Measurements from ENCODE around the gene AGO3.

The AGO3 gene

DNA sequence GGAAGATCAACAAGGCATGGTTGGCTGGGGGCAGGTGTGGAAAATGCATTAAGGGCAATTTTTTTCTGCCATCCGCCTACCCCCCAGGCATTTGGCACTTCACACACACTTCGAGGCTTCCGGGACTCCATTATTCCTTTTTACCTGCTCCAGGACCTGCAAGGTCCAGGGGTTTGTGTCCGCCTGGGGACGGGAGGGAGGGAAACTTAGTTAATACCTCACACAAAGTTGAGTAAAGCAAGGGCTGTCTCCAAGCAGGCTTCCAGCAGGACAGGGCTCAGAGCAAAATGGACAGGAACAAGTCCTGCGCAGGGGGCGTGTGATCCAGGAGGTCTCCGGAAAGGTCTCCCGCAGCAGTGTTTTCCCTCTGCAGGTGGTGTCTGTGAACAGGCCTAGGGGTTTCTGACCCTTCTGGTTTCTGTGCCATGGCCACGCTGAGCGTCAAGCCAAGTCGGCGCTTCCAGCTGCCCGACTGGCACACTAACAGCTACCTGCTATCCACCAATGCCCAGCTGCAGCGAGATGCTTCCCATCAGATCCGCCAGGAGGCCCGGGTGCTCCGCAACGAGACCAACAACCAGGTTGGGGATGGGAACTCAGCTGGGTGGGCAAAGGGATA, 153.7 kb downstream of the AGO3 start:
- no peak for DNase-seq

DNA sequence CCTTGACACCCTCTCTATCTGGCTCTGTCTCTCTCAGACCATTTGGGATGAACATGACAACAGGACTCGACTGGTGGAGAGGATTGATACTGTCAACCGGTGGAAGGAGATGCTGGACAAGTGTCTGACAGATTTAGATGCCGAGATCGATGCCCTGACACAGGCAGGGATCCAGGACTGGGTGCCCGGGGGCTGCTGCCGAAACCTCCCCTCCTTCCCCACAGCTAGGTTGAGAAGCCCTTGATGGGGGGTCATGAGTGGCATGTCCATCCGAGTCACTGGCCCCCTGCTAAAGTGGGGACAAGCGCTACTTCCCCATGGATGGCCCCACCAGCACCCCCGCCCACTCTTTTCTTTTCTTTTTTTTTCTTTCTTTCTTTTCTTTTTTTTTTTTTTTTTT, 154.2 kb downstream of the AGO3 start:
- DNase-seq = no peak

DNA sequence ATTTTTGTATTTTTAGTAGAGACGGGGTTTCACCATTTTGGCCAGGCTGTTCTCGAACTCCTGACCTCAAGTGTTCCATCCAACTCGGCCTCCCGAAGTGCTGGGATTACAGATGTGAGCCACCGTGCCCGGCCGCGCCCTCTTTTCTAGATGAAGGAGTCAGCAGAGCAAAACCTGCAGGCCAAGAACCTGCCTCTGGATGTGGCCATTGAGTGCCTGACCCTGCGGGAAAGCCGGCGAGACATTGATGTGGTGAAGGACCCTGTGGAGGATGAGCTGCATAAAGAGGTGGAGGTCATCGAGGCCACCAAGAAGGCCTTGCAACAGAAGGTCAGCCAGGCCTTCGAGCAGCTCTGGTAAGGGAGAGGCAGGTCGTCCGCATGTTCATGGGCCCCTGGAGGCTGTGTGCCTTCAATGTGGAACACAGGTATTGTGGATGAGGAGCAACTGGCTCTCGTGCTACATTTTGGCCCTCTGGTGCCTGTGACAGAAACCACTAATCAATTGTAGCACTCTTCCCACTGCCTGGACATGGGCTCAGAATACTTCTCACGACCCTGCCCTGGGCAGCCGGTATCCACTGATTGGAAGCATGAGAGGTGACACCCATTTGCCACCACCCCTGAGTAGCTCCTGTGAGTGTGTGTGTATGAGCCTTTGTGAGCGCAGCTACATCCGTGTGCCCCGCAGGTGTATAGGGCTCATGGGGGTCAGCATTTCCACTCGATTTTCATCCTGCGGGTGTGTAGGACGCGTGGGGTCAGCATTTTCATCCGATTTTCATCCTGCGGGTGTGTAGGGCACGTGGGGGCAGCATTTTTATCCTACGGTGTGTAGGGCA, 155.0 kb downstream of the AGO3 start:
- no peak for DNase-seq

DNA sequence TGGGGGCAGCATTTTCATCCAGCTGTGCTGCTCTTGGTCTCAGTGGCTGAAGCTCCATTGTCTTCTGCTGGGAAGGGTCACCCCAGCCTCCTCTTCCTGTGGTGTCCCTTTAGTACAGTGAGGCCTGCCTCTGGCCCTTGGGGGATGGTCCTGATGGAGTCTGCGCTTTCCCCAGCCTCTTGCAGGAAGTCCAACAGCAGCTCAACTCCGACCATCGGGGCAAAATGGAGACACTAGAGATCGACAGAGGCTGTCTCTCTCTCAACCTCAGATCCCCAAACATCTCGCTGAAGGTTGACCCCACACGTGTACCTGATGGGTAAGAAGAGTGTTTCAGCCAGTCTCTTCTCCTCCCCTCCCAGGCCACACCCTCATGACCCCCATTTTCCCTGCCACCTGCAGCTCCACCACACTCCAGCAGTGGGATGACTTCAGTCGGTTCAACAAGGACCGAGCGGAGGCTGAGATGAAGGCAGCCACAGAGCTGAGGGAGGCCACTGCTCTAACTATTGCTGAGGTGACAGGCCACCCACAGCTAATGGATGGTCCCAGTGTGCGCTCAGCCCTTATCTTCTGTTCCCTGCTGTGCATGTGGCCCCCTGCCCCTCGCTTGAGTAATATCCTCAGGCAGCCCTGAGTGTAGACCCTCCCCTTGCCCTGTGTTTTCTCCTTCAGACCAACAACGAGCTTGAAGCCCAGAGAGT, 155.8 kb downstream of the AGO3 start:
- DNase-seq = no peak

GRCh38 chr1:36087233-36088123, 156.6 kb downstream of the AGO3 start:
- no peak for DNase-seq

DNA sequence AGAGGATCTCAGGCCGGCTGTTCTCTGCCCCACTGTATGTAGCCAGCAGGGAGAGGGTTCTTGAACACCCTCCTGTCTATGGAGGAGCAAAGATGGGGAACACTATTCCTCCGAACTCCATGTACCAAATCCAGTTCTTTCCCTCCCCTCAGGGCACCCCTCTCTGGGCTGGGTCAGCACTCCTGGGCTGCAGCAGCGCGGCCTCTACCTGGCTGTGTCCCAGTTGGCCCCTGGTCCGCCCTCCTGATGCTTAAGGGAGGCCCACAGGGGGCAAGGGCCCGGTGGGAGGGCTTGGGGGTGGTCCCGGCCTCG, 157.3 kb downstream of the AGO3 start:
- no peak for DNase-seq

DNA sequence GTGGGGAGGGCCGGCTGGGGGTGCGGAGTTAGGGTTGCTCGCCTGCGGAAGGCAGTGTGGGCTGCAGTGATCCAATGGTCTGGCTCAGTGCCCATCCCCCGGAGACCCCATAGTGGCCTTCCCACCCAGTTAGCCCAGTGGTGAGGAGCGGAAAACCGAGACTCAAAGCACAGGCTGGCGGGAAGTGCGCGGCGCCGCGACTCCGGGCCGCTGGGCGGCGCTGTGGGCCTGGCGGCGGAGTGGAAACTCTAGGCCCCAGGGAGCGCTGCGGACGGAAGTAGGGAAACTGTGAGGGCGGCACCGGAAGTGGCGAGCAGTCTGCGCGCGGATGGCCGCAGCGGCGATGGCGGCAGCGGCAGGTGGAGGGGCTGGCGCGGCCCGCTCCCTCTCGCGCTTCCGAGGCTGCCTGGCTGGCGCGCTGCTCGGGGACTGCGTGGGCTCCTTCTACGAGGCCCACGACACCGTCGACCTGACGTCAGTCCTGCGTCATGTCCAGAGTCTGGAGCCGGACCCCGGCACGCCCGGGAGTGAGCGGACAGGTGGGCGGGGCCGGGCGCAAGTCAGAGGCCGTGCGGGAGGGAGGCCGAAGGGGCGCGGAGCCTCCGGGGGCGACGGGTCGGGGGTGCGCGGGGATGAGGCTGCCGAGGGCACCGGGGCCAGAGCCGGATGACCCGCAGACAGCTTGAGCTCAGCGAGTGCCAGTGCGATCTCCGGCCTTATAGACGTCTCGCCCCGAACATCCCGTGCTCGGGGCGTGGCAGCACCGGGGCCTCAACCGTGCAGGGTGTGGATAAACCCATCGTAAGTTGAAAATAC, 157.9 kb downstream of the AGO3 start, which contains the start of gene ADPRS:
ADPRS (plus strand) TSS at position 316 of the 816 bp plus-strand sequence; CDS start at position 329, 13 bp downstream.
- peak; percentile 90 for DNase-seq

DNA sequence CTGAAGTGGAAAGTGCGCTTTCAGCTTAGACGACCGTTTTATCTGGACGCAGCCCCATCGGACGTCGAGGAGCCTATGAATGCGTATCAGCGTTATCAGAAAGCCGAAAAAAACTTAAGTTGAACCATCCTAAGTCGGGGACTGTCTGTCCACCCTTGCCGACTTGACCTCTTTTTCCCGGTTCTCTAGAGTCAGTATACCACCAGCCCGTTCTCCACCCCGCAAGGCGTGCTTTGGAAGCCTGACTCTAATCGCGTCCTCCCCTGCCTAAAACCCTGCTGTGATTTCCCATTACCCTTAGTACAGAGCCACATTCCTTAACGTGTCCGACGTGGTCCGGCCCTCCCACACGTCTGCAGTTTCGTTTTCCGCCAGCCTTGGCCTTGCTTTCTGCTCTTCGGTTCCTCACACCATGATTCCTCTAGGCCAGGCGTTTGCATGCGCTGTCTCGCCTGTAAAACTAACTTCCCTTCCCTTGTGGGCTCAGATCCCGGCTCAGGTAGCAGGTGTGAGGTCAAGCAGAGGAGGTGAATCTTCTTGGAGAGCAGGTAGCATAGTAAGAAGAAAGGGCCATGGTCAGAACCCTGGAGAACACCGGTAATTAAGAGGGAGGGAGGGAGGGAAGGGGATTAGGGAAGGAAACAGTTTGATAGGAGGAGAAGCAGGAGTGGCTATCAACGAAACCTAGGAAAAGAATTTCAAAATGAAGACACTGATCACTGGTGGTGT, 158.7 kb downstream of the AGO3 start:
- no peak for DNase-seq

DNA sequence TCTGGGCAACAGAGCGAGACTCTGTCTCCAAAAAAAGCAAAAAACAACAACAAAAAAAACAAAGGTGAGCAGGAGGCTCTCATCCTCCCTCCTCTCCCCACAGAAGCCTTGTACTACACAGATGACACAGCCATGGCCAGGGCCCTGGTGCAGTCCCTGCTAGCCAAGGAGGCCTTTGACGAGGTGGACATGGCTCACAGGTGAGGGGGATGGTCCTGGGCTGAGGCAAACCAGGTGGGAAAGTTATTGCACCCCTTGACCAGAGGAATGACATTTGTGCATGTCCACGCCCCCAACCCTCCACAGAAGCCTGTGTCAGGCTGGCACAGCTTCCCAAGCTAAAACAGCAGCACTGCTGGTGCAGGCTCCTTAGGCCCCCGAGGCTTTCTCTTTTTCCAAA, 160.2 kb downstream of the AGO3 start:
- no peak for DNase-seq

GRCh38 chr1:36091698-36092097, 160.8 kb downstream of the AGO3 start:
- DNase-seq = no peak

DNA sequence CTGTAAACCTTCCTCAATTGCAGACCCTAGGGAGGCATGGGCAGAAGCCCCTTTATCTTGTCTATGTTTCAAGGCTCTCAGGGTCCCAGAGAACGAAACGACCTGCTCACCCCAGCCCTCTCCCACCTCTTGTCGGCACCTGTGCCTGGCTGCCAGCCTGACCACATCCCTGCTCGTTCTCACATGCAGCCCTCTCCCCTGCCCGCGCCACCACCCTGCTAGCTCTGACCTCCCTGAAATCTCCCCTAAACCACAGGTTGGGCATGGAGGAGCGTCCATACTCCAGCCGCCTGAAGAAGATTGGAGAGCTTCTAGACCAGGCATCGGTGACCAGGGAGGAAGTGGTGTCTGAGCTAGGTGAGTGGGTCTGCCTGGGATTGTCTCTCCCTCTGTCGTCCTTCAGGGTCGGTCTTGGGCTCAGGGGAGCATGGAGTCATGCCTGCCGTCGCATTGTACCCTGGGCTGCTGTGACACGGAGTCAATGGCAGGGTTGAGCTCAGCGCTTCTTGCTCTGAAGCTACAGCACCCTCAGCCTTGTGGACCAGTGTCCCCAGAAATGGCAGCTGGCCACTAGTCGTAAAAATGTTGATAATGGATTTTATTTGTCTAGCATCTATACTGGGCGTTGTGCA, 161.4 kb downstream of the AGO3 start:
- no peak for DNase-seq

DNA sequence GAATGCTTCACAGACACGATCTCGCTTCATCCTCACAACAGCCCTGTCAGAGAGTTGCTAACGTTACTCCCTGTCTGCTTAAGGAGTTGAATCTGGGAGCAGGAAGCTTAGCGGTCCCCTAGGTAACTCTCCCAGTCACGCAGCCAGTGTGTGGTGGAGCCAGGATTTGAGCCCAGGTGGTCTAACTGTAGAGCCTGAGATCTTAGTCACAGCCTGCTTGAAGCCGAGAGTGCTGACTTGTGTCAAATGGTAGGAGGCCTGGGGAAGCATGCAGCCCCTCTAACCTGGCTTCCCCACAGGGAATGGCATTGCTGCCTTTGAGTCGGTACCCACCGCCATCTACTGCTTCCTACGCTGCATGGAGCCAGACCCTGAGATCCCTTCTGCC, 161.9 kb downstream of the AGO3 start:
- DNase-seq = no peak

- DNase-seq = no peak
Observed at GRCh38 chr1:36093226-36093625, 162.3 kb downstream of the AGO3 start.

- DNase-seq = no peak
Observed at GRCh38 chr1:36093929-36094328, 163.0 kb downstream of the AGO3 start.

GRCh38 chr1:36094621-36095061, 163.7 kb downstream of the AGO3 start:
- DNase-seq = no peak

DNA sequence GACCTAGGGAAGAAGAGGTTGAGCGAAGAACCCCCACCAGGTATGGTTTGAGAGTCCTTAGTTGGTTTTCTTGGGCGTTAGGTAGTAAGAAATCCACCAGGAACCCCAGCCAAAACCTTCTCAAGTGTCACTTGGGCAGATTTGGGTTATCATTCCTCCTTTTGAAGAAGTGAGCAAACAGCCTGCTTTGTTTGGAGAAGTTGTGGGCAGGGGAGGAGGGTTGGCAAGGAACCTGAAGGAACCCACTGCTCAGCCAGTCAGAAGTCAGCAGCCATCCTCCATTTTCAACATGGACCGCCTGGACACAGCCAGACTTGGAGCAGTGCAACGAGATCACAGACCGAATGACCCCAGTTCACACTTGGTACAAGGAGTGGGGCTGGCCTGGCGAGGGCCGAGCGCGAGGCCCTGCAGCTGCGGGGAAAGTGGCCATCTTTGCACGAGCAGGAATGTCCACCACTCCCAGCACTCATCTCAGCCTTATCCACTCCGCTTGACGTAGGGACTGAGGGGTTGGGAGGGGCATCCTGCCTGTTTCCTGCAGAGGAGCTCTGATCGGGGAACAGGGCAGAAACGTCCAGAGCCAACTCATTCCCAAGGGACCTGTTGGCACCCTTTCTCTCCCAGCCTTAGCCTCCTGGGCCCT, 165.0 kb downstream of the AGO3 start:
- DNase-seq = no peak

DNA sequence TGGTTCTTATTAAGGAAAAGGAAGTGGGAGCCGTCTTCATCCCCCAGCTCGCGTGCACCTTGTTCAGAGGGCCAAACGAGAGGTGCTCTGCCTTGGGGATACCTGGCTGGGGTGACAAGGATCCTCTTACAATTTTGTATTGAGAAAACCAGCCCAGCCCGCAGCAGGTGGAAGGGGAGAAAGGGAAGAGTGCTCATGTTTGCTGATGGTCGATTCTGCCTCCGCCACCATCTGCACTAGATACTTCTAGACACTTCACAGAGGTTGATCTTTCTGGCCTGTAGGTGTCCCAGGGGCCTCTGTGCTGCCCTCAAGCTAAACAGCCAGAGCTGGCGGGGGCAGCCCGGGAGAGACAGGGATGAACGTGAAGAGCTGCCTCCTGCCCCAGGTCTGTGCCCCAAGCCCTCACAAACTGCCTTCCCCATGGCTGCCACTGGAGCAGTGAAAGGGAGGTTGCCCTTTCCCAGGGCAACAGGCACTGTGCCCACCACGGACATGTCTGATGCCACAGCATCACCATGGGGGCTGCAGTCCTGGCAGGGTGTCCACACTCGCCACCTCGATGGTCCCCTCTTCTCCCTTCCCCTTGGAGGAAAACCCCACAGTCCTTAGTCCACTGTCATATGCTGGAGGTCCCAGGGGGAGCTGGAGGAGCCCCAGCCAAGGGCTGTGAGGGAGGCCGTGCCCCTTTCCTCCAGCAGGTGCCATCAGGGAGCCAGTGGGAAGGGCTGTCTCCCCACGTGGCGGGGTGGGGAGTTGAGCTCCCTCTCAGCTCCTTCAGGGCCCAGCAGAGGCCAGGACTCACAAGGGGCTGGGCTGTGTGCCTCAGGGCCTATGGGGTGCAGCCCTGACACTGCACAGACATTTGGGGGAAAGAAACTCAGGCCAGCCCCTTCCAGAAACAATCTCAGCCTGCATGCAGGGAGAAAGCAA, 165.9 kb downstream of the AGO3 start:
- no peak for DNase-seq

- no peak for DNase-seq
Observed at GRCh38 chr1:36097693-36098585, 167.0 kb downstream of the AGO3 start.
